AG09309 (cell line): ENCODE data around the gene FN3KRP.

Source experiments
- DNase-seq: peaks from one replicate; pipeline ENCODE4 v3.0.0-alpha.2; 2010; ENCODE audit warnings: low read depth
- H3K4me3 ChIP-seq: 2 replicates; pipeline ENCODE4 v1.5.1; 2011; ENCODE audit warnings: mild to moderate bottlenecking, low read depth, low read length, moderate library complexity; ENCODE audit not compliant: control insufficient read depth
- CTCF ChIP-seq: IDR thresholded peaks from 2 replicates; pipeline ENCODE4 v1.5.1; 2011; ENCODE audit warnings: mild to moderate bottlenecking, low read depth, low read length, inconsistent platforms; ENCODE audit not compliant: insufficient read depth, control insufficient read depth; ENCODE audit errors: missing control alignments

FN3KRP gene

GRCh38 chr17:82674656-82675475 lies 41.6 kb upstream of the FN3KRP start:
- no peak overlapping the region for H3K4me3 ChIP-seq
- TF ChIP-seq CTCF, result no peak
- no peak for DNase-seq

GRCh38 chr17:82675476-82676245 lies 40.8 kb upstream of the FN3KRP start:
- no peak overlapping the region for H3K4me3 ChIP-seq
- no peak for TF ChIP-seq CTCF
- no peak for DNase-seq

DNA sequence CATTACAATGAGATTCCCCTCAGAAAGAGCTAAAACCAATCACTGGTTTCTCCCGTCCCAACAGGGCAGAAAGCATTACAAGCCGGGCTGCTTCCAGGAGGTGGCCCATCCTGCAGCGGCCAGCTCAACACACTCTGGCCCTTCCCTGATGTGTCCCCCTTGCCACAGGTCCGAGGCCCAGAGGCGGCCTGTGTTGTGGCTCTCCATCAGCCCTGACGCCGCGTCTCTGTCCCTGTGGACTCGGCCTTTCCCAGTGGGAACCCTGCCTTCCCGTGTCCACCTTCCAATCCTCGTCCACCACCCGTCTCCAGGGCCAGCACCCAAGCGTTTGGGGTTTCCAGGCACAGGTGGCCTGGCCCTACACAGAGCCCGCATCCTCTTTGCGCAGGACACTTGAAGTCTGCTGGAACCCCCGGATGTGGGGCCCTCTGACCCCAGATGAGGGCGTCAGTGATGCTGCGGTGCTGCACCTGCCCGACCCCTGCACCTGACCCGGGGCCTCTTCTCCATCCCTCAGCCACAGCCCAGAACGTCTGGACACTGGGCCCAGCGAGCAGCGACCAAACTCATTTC lies 39.1 kb upstream of the FN3KRP start:
- no peak for TF ChIP-seq CTCF
- DNase-seq, result no peak
- H3K4me3 ChIP-seq, result no peak overlapping the region

DNA sequence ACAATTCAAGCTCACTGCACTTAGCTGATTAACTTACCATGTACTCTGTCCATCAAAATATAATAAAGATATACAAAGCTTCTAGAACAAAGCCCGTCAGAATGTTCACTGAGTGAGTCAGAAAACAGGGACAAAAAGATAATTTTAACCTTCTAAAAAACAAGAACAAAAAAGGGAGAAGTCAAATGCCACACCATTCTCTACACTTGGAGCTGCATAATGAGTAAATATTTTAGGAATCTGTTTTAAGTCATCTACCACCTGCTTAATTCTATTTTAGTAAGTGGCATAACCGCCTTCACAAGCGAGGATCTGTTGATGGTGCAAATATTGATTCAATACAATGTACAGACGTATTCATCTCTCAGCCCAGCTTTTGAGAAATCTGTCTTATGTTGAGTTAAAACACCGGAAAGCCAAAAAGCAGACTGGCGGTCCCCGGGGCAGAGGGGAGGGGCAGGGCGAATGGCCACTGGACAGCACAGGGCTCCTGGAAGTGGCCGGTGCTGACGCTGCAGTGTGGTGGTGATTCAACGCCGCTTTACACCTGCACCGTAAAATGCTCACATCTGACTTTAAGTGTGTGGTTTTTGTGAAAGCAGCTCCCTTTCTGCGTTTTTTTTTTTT lies 38.1 kb upstream of the FN3KRP start:
- TF ChIP-seq CTCF, result no peak
- no peak for DNase-seq
- no peak overlapping the region for H3K4me3 ChIP-seq

DNA sequence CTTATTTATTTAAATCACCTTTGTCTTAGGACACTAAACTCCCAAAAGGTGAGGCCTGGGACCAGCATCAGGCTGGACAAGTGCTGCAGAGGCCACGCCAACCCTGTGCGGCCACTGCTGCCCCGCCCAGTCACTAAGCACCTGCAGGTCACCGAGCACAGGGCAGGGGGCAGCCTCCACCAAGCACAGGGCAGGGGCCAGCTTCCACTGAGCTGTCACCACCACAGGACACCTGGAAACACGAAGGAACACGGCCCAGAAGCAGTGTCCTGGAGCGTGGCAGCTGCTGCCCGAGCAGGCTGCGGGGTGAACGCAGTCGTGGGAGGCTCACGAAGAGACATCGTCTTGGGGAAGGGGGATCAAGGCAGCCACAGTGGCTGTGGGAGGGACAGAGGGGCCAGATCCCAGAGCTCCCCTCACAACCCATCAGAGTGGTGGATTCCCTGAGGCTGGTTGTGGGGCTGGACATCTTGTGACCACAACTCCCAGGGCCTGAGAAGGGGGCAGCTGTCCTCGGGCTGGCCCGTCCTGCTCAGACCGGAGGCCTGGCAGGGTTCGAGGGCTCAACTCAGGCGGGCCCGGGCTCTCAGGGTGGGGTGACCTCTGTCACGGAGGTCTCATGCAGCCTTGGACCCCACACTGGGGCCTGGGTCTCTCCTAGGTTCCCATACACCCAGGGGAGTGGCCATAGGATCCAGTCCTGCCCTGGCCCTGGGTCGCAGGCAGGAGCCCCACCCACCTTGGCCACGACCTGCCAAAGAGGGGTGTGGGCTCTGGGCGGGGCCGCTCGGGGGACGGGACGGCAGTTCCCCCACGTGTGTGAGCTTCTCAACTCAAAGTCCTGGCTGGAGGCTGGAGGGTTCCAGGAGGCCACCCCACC lies 36.7 kb upstream of the FN3KRP start:
- H3K4me3 ChIP-seq, result no peak overlapping the region
- no peak for DNase-seq
- TF ChIP-seq CTCF, result no peak

- DNase-seq, result no peak
- H3K4me3 ChIP-seq, result no peak overlapping the region
- no peak for TF ChIP-seq CTCF
Measured at GRCh38 chr17:82681547-82681946, 35.0 kb upstream of the FN3KRP start.
